ENCODE measurements around the gene WDR62.

DNA sequence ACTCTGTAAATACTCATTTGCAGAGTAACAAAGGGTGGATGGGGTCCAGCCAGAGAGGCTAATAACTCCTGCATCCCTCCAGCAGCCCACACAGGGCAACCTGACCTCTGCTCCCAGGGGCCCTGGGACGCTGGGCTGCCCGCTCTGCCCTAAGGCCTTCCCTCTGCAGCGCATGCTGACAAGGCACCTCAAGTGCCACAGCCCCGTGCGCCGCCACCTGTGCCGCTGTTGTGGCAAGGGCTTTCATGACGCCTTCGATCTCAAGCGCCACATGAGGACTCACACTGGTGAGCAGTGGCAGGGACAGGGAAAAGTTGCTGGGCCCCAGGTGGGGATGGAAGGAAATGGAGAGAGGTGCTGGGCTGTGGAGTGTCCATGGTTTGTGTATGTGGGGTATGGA lies 58.0 kb downstream of the WDR62 start:
- TF ChIP-seq CTCF (conservative IDR thresholded peaks at IDR 0.05; ENCODE audit: low read length) (no peak), EZH2phosphoT487 (IDR thresholded peaks at IDR 0.05; ENCODE audit: borderline replicate concordance) (no peak)
